HepG2 (cell line): ENCODE data around the gene MTMR10. TPM values are rescaled to one million over a fixed set of nuclear protein-coding genes. Genes with fewer than 3 reads are reported as not detected.

Experiments used
- ATAC-seq: fragments of 200-7000 bp; cut with Tn5 transposase; 3 replicates; pipeline ENCODE4 v1.9.1; 2020; ENCODE audit warnings: mild to moderate bottlenecking, moderate library complexity
- BruUV-seq: library from RNA; stranded (reverse); fragments of 400-500 nt; replicated peaks from 2 replicates; lab custom pipeline; 2021; lab: Mats Ljungman, UMichigan
- CTCF ChIA-PET: fragments of 300-600 bp; formaldehyde crosslinking; extraction: SDS; loops from one replicate; lab custom pipeline; 2021; ENCODE audit warnings: low total read pairs, inconsistent platforms, low intra/inter-chr PET ratio; lab: Yijun Ruan, JAX
- POLR2A ChIA-PET: fragments of 350-600 bp; sonication (Branson Sonifier 250); formaldehyde crosslinking; loops from one replicate; lab custom pipeline; 2020; ENCODE audit warnings: antibody characterized with exemption, inconsistent platforms; lab: Yijun Ruan, JAX
- DNase-seq: peaks from one replicate; pipeline ENCODE4 v3.0.0-alpha.2; 2015; ENCODE audit warnings: low spot score
- FAIRE-seq: peaks from 3 replicates; lab custom pipeline; 2011; peaks lifted over from hg19 to GRCh38; lab: Jason Lieb, UNC
- H2AFZ ChIP-seq: one replicate; pipeline ENCODE4 v1.6.1; 2011; ENCODE audit warnings: low read length, inconsistent platforms
- H3K27ac ChIP-seq: fragments of 300-600 bp; 3 replicates; pipeline ENCODE4 v1.8.0; 2011; ENCODE audit warnings: mixed run types, mild to moderate bottlenecking, mixed read lengths, low read length, inconsistent platforms; ENCODE audit not compliant: insufficient read depth; ENCODE audit errors: extremely low read length
- H3K27me3 ChIP-seq, 2 experiments: fragments of 200-600 bp in 1 of 2; 2 replicates in 1 of 2; 3 replicates in 1 of 2; pipeline versions ENCODE4 v1.6.0 to v1.8.0; 2011; ENCODE audit warnings: low read length in 2 of 2, mild to moderate bottlenecking in 2 of 2, moderate library complexity in 2 of 2, inconsistent platforms in 1 of 2; ENCODE audit not compliant: insufficient read depth in 2 of 2, control insufficient read depth in 1 of 2
- H3K36me3 ChIP-seq, 2 experiments: fragments of 200-600 bp in 1 of 2; replicated peaks in 1 of 2; 2 replicates in 1 of 2; 3 replicates in 1 of 2; pipeline versions ENCODE4 v1.5.1 to v1.8.0; 2011; ENCODE audit warnings: low read length in 2 of 2, inconsistent platforms in 1 of 2; ENCODE audit not compliant: insufficient read depth in 2 of 2, control insufficient read depth in 1 of 2
- H3K4me1 ChIP-seq: 2 replicates; pipeline ENCODE4 v1.5.1; 2012; ENCODE audit warnings: low read length, inconsistent platforms; ENCODE audit not compliant: insufficient read depth
- H3K4me2 ChIP-seq: 2 replicates; pipeline ENCODE4 v1.6.0; 2011; ENCODE audit warnings: low read depth, low read length, inconsistent platforms
- H3K4me3 ChIP-seq, 3 experiments: fragments of 200-600 bp in 1 of 3; sonication (generic), shearing (Covaris generic) in 1 of 3; replicated peaks in 1 of 3; 2 replicates each; pipeline ENCODE4 v1.5.1; 2011 to 2016; ENCODE audit warnings: low read length in 3 of 3, inconsistent platforms in 2 of 3, low read depth in 2 of 3, mild to moderate bottlenecking in 2 of 3, control low read depth in 1 of 3, mixed read lengths in 1 of 3; ENCODE audit not compliant: insufficient read depth in 1 of 3
- H3K79me2 ChIP-seq: one replicate; pipeline ENCODE4 v1.6.1; 2011; ENCODE audit warnings: low read length, inconsistent platforms; ENCODE audit not compliant: insufficient read depth
- H3K9ac ChIP-seq: 2 replicates; pipeline ENCODE4 v1.6.0; 2011; ENCODE audit warnings: mild to moderate bottlenecking, low read depth, low read length, inconsistent platforms; ENCODE audit not compliant: insufficient read depth
- H3K9me3 ChIP-seq: 2 replicates; pipeline ENCODE4 v1.5.1; 2012; ENCODE audit warnings: mild to moderate bottlenecking, low read length
- H4K20me1 ChIP-seq: 2 replicates; pipeline ENCODE4 v1.6.0; 2011; ENCODE audit warnings: inconsistent platforms, mild to moderate bottlenecking, low read length, moderate library complexity; ENCODE audit not compliant: insufficient read depth
- CAMTA2 ChIP-seq: sonication (generic); formaldehyde crosslinking; IDR thresholded peaks from 2 replicates; pipeline ENCODE4 v1.4.0; 2020; ENCODE audit warnings: mild to moderate bottlenecking, missing genetic modification reagents, borderline replicate concordance
- CBX5 ChIP-seq: sonication (generic); formaldehyde crosslinking; IDR thresholded peaks from 2 replicates; pipeline ENCODE4 v1.4.0; 2020; ENCODE audit warnings: missing genetic modification reagents, borderline replicate concordance
- CEBPB ChIP-seq: IDR thresholded peaks from 2 replicates; pipeline ENCODE4 v1.6.1; 2011; ENCODE audit warnings: low read depth, low read length, improper control_type of control experiment, borderline replicate concordance
- GLMP ChIP-seq: sonication (generic); formaldehyde crosslinking; IDR thresholded peaks from 2 replicates; pipeline ENCODE4 v1.9.0; 2021; ENCODE audit warnings: missing genetic modification reagents, mild to moderate bottlenecking, borderline replicate concordance
- MTA3 ChIP-seq: sonication (generic); formaldehyde crosslinking; IDR thresholded peaks from 2 replicates; pipeline ENCODE4 v1.4.0; 2020; ENCODE audit warnings: missing genetic modification reagents
- MXD1 ChIP-seq: sonication (generic); formaldehyde crosslinking; IDR thresholded peaks from 2 replicates; pipeline ENCODE4 v1.4.0; 2020; ENCODE audit warnings: mild to moderate bottlenecking, missing genetic modification reagents
- MYPOP ChIP-seq: sonication (generic); formaldehyde crosslinking; IDR thresholded peaks from 2 replicates; pipeline ENCODE4 v1.8.1; 2023; ENCODE audit warnings: mild to moderate bottlenecking, moderate library complexity, missing genetic modification reagents
- NCOA2 ChIP-seq: sonication (generic); formaldehyde crosslinking; IDR thresholded peaks from 2 replicates; pipeline ENCODE4 v1.8.0; 2022; ENCODE audit warnings: inconsistent platforms
- NFKB2 ChIP-seq: sonication (generic); formaldehyde crosslinking; IDR thresholded peaks from 2 replicates; pipeline ENCODE4 v1.4.0; 2020; ENCODE audit warnings: missing genetic modification reagents, borderline replicate concordance
- NFRKB ChIP-seq: fragments of 450-650 bp; IDR thresholded peaks from 2 replicates; pipeline ENCODE4 v1.6.1; 2017
- PRPF4 ChIP-seq: fragments of 200-400 bp; formaldehyde crosslinking; IDR thresholded peaks from 2 replicates; pipeline ENCODE4 v1.6.1; 2016; ENCODE audit warnings: low read length, low read depth; ENCODE audit not compliant: poor library complexity, severe bottlenecking
- SIN3A ChIP-seq: IDR thresholded peaks from 2 replicates; pipeline ENCODE4 v1.6.1; 2011; ENCODE audit warnings: low read depth, mild to moderate bottlenecking, control low read depth, low read length, borderline replicate concordance
- SIX4 ChIP-seq: sonication (generic); formaldehyde crosslinking; IDR thresholded peaks from 2 replicates; pipeline ENCODE4 v1.4.0; 2020; ENCODE audit warnings: missing genetic modification reagents
- TARDBP ChIP-seq: sonication (generic); formaldehyde crosslinking; IDR thresholded peaks from 2 replicates; pipeline ENCODE4 v1.8.0; 2022; ENCODE audit warnings: mild to moderate bottlenecking, missing genetic modification reagents
- TGIF2 ChIP-seq: IDR thresholded peaks from 2 replicates; pipeline ENCODE4 v1.6.1; 2016; ENCODE audit warnings: control low read depth, missing compliant biosample characterization
- ZFAT ChIP-seq: sonication (generic); formaldehyde crosslinking; conservative IDR thresholded peaks from 2 replicates; pipeline ENCODE4 v1.8.1; 2023; ENCODE audit warnings: missing genetic modification reagents, inconsistent platforms
- ZNF12 ChIP-seq: sonication (generic); formaldehyde crosslinking; IDR thresholded peaks from 2 replicates; pipeline ENCODE4 v1.5.0; 2020; ENCODE audit warnings: missing genetic modification reagents
- ZNF276 ChIP-seq: sonication (generic); formaldehyde crosslinking; IDR thresholded peaks from 2 replicates; pipeline ENCODE4 v1.4.0; 2020; ENCODE audit warnings: mild to moderate bottlenecking, low read depth, missing genetic modification reagents
- ZNF672 ChIP-seq: sonication (generic); formaldehyde crosslinking; IDR thresholded peaks from 2 replicates; pipeline ENCODE4 v1.8.1; 2022; ENCODE audit warnings: missing genetic modification reagents
- ZNF768 ChIP-seq: sonication (generic); formaldehyde crosslinking; IDR thresholded peaks from 2 replicates; pipeline ENCODE4 v1.4.0; 2020; ENCODE audit warnings: missing genetic modification reagents
- WGBS: methylation state at CpG from one replicate; pipeline ENCODE4 v1.1.6; 2017; ENCODE audit warnings: low lambda C conversion rate; 5-methylcytosine and 5-hydroxymethylcytosine counted together
- in situ Hi-C: cut with HindIII; loops from 2 replicates; pipeline ENCODE4 v1.10.0; 2017; ENCODE audit warnings: low pct_unique_long_range_greater_than_20kb; ENCODE audit not compliant: extremely low pct_ligation_motif_present
- intact Hi-C: fragments of 100-400 bp; cut with micrococcal nuclease; formaldehyde crosslinking; loops from one replicate; pipeline ENCODE4 v1.10.0; 2022; ENCODE audit not compliant: unreplicated experiment
- polyA plus RNA-seq, 8 experiments: library from polyadenylated mRNA; depleted of rRNA in 3 of 8; stranded (reverse) in 7 of 8; unstranded in 1 of 8; fragments of >200 nt; fragmentation: Illumina TruSeq in 4 of 8; extraction: Trizol in 4 of 8; gene quantifications; 2 replicates each; pipeline versions ENCODE4 v1.2.1 to v1.2.3, GENCODE V29; 2011 to 2016; ENCODE audit warnings: low read depth in 4 of 8, missing spikeins in 1 of 8, mixed read lengths in 1 of 8; ENCODE audit not compliant: insufficient read depth in 1 of 8
- total RNA-seq, 5 experiments: library from RNA; depleted of rRNA; stranded (reverse); fragments of >200 nt; fragmentation: Illumina TruSeq; extraction: Trizol; gene quantifications; 2 replicates each; pipeline ENCODE4 v1.2.3, GENCODE V29; 2016; ENCODE audit warnings: low read depth in 1 of 5

MTMR10 gene
- total and polyA plus RNA-seq, 2 of the 13 experiments (the other 11 are each of a cell fraction or from before 2014, with no cell fraction given), result 10.2 to 17.4 TPM

- no peaks in the 10 kb centered on the region for H4K20me1 ChIP-seq
- H3K9me3 ChIP-seq, result no peaks in the 10 kb centered on the region
- H3K9ac ChIP-seq, result no peak overlapping the region
- H3K4me3 ChIP-seq, result no peak overlapping the region
- H2AFZ ChIP-seq, result no peak overlapping the region
- H3K27me3 ChIP-seq, result no peaks in the 10 kb centered on the region
- H3K36me3 ChIP-seq, result peaks cover 25 to 63% of the 10 kb centered on the region in 2 experiments
- H3K27ac ChIP-seq, result no peak overlapping the region
- 97% methylated on average over 3 of the region's 3 CpGs for WGBS
- POLR2A ChIA-PET, result no interaction called here
- CTCF ChIA-PET, result no interaction called here
- ATAC-seq (no peak), FAIRE-seq (no peak), DNase-seq (no peak)
- no peaks in the 10 kb centered on the region for H3K79me2 ChIP-seq
- H3K4me2 ChIP-seq, result no peak overlapping the region
- no peaks in the 10 kb centered on the region for H3K4me1 ChIP-seq
- in situ Hi-C loops, result no loop called here
- no TSS peak for BruUV-seq
- intact Hi-C loops, result no loop called here
- TF ChIP-seq ZNF672 (CRISPR knock-in tag) (no peak), PRPF4 (no peak), SIN3A (no peak), ZNF12 (CRISPR knock-in tag) (no peak), CAMTA2 (CRISPR knock-in tag) (no peak), GLMP (no peak), MTA3 (CRISPR knock-in tag) (no peak), NCOA2 (CRISPR knock-in tag) (no peak), CBX5 (CRISPR knock-in tag) (no peak), CEBPB (no peak), MXD1 (CRISPR knock-in tag) (no peak), SIX4 (CRISPR knock-in tag) (no peak), TGIF2 (CRISPR knock-in tag) (no peak), MYPOP (CRISPR knock-in tag) (no peak), TARDBP (CRISPR knock-in tag) (no peak), ZFAT (CRISPR knock-in tag) (no peak), ZNF276 (no peak), ZNF768 (no peak), NFRKB (no peak), NFKB2 (no peak)
These were observed 28.8 kb downstream of the MTMR10 start for GRCh38 chr15:30962659-30963058.
